Measurements from ENCODE around the gene SELENOW.
A peak's percentile ranks its signal among the peaks of the same experiment; 100 is the strongest.
"Not testable (repeated sequence)": the region's sequence is repeated elsewhere in the genome, so short reads cannot be mapped to it uniquely, and the experiment has no call there.

Gene SELENOW

DNA sequence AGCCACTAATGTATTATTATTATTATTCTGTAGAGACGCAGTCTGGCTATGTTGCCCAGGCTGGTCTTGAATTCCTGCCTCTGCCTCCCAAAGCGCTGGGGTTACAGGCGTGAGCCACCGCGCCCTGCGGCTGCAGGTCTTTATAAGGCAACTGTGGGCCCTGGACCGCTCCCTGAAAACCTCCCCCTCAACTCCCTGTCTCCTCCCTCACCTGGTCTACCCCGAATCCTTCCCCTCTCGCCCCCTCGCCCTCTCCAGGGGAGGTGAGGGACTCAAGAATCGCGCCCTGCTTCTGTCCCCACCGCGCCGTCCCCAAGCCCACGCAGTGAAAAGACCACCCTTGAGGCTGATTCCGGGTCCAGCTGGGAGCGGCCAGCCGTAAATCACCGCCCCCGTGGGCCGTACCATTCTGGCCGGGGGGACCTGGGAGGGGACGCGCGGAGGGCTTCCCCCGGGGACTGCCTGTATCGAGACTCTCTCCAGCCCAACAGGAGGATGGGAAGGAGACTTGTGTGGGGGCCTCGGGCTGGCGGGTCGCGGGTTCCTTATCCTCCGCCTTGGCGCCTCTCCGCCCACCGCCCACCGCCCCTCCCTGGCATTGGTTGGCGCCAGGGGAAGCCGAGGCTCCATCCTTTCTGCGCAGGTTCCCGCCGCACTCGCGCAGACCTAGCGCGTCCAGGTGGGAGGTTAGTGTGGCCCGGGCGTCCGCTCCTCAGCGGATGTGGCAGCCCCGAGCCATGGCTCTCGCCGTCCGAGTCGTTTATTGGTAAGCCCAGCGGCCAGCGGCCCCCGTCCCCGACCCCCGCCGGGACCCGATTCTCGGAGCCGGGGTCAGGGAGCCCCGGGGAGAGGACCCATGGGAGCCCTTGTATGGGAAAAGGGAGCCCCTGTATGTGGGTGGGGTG, at the start of gene SELENOW:
Gene SELENOW (plus strand): TSS at position 655 of the 905 bp plus-strand sequence. CDS start 83 bp downstream, at position 738.
- DNase-seq (ENCODE audit: low read depth) = peak; percentile 64

DNA sequence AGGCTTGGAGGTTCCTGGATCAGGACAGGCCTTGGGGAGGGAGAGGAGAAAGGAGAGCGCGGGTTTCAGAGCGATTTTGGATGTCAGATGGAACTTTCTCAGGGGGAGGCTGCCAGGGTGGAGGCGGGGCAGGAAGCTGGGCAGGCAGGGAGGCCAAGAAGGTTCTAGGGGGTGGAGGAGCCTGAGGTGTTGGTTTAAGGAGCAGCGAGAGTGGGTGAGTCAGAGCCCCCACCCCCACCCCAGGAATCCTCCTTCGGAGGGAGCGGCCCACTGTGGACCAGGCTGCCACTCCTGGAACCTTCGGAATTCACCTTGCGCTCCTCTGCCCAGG, 49.1 kb upstream of the SELENOW start:
- DNase-seq (ENCODE audit: low read depth) = peak; percentile 97

DNA sequence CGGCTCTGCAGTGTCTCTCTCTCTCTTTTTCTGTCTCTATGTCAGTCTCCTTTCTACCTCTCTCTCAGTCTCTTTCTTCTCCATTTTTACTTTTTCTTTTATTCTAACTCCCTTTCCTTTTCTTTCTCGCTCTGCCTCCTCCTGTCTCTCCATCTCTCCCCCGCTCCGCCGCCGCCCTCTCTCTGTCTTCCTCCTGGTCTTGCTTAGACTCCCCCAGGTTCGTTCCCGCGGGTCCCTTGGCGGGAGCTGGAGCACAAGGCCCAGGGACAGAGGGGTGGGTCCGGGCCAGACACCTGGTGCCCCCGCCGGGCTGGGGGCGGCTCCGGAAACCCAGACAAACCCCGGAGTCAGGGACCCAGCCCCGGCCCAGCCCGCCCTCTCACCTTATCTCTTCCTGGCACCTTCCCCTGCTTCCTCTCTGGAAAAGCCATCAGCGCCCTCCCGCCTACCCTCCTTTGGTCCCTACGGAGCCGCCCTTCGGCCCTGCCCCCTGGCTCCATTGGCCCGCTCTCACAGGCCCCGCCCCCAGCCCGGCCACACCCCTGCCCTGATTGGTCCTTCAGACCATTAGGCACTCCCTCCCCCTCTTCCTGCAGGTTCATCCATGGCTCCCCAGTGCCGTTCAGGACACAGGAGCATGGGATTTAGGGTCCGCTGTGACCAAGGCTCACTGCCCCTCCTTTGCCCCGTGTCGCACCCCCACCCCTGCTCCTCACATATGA, 48.5 kb upstream of the SELENOW start:
- DNase-seq (ENCODE audit: low read depth) = no peak

DNA sequence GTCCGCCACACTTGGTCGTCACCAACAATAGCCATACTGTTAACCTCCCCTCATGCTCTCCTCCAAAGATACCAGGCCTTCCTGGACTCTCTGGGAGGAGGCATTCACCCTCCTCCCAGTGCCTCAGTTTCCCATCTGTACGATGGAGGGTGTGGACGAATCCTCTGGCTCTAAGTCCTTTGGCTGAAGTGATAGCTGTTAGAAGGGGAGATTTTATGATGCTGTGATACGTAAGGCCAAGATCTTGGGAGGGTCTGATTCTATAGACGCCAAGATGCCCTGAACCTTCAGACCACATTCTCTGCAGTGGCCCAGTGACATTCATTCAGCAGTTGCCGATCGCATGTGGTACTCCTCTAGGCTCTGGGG, 48.0 kb upstream of the SELENOW start:
- no peak for DNase-seq (ENCODE audit: low read depth)

DNA sequence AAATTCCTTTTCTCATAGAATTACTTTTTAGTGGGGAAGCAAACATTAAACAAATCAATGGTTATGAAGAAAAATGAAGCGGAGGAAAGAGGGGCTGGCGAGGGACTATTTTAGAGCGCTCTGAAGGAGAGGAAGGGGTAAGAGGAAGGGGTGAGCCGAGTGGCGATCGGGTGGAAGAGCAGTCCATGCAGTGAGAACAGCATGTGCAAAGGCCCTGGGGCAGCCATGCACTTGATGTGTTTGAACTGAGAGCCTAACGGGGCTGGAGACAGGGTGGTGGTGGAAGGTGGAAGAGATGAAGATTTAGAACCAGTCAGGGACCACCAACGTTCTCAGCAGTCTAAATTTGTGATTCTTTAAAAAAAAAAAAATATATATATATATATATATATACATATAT, 47.6 kb upstream of the SELENOW start:
- no peak for DNase-seq (ENCODE audit: low read depth)

DNA sequence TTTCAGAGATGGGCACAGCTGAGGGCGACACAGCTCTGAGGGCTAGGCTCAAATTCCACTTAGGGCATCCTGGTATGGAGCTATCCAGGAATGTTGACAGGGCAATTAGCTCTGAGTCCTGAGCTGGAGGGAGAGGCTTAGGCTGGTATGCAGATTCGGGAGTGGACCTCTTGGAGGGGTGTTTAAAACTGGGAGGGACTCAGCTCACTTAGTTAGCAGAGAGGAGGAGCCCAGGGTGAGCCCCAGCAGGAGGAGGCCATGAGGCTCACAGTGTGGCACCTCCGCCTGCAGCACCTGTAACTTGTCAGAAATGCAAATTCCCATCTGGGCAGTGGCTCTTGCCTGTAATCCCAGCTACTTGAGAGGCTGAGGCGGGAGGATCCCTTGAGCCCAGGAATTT, 43.4 kb upstream of the SELENOW start:
- no peak for DNase-seq (ENCODE audit: low read depth)

DNA sequence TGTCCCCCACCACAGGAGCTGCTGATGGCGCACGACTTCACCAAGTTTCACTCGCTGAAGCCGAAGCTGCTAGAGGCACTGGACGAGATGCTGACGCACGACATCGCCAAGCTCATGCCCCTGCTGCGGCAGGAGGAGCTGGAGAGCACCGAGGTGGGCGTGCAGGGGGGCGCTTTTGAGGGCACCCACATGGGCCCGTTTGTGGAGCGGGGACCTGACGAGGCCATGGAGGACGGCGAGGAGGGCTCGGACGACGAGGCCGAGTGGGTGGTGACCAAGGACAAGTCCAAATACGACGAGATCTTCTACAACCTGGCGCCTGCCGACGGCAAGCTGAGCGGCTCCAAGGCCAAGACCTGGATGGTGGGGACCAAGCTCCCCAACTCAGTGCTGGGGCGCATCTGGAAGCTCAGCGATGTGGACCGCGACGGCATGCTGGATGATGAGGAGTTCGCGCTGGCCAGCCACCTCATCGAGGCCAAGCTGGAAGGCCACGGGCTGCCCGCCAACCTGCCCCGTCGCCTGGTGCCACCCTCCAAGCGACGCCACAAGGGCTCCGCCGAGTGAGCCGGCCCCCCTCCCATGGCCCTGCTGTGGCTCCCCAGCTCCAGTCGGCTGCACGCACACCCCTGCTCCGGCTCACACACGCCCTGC, 37.5 kb upstream of the SELENOW start:
- no peak for DNase-seq (ENCODE audit: low read depth)

DNA sequence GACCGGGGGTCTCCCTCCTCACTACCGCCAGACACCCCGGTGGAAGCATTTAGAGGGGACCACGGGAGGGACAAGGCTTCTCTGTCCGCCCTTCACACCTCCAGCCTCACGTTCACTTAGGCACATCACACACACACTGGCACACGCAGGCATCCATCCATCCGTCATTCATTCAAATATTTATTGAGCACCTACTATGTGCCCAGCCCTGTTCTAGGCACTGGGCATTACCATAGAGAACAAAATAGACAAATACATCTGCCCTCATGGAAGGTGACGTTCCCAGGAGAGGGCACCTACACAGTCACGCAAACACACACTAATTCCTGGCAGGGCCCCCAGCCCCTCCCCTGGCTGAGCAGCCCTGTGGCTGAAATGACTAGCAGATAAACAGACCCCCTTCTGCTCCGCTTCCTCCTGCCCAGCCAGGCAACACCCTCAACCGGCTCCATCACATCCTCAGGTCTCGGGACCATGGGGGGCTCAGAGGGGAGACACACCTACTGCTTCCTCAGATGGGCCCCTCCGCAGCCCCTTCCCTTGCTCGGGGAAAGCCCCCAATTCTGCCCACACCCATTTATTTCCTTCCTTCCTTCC, 36.9 kb upstream of the SELENOW start:
- DNase-seq (ENCODE audit: low read depth) = no peak

DNA sequence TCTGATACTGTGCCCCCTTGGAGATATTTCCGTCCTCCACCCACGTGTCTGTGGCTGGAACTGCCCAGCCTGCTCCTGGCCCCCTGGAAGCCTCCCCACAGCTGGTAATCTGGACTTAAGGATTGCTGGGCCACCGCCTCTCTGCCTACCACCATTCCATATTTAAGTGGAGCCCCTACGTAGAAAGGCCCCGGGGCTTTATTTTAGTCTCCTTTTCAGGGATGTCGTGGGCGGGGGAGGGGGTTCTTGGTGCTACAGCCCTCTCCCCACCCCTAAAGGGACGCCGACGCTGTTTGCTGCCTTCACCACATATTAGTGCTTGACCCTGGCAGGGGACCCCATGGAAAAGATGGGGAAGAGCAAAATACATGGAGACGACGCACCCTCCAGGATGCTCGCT, 35.9 kb upstream of the SELENOW start:
- peak; percentile 50 for DNase-seq (ENCODE audit: low read depth)

DNA sequence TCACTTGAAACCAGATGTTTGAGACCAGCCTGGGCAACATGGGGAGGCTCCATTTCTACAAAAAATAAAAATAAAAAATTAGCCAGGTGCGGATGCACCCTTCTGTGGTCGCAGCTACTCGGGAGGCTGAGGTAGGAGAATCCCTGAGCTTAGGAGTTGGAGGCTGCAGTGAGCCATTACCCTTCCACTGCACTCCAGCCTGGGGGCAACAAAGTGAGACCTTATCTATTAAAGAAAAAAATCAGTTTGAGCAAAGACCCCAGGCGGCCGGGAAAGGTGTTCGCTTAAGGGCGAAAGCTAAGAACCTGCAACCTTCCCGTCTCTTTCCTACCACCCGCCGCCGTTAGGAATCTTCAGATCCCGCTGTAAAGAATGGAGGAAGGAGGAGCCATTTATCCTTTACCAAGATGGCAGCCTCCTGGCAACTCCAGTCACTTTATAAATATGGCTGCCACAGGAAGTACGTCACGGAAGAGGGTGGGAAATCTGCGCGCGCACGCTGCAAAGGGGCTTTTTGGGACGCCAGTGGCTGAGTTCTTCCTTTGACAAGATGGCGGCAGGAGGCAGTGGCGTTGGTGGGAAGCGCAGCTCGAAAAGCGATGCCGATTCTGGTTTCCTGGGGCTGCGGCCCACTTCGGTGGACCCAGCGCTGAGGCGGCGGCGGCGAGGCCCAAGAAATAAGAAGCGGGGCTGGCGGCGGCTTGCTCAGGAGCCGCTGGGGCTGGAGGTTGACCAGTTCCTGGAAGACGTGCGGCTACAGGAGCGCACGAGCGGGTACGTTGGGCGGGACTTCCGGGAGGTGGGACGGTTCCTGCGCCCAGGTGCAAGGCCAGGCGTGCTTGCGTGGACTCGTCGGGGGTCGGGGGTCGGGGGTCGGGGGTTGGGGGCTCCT, 33.2 kb upstream of the SELENOW start, which contains the start of gene NOP53:
Gene NOP53 (plus strand): TSS at position 537 of the 892 bp plus-strand sequence. CDS start 14 bp downstream, at position 551.
- peak; percentile 97 for DNase-seq (ENCODE audit: low read depth)

DNA sequence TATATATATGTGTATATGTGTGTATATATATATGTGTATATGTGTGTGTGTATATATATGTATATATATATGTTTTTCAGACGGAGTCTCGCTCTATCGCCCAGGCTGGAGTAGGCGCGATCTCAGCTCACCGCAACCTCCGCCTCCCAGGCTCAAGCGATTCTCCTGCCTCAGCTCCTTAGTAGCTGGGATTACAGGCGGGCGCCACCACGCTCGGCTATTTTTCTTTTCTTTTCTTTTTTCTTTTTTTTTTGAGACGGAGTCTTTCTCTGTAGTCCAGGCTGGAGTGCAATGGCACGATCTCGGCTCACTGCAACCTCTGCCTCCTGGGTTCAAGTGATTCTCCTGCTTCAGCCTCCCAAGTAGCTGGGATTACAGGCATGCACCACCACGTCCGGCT, 32.4 kb upstream of the SELENOW start:
- not testable (repeated sequence) for DNase-seq (ENCODE audit: low read depth)

DNA sequence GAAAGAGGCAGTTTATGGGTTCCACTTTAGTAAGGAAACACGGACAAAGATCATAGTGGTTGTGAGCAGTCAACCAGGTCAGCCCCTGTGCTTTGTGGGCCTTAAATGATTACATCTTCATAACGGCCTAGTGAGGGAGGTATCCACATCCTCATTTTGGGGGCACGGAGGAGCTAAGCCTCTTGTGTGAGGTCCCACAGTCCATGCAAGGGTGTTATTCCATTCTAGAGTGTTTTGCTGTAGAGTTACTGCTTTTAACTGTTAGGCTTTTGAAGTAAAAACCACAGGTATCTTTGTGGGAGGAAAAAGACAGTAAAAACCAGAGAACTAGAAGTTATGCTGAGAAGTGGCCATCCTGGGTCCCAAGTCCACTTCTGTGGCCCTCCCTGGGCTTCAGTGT, 29.2 kb upstream of the SELENOW start:
- DNase-seq (ENCODE audit: low read depth) = no peak

DNA sequence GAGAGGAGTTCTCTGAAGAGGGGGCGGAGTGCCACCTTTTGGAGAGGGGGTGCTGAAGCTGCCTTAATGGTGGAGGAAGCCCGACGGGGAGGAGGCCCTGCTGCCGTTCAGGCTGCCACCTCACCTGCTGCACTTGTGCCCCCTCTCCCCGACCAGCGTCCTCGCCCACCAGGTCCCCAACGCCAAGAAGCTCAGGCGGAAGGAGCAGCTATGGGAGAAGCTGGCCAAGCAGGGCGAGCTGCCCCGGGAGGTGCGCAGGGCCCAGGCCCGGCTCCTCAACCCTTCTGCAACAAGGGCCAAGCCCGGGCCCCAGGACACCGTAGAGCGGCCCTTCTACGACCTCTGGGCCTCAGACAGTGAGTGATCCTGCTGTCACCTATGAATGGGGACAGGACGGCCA, 27.8 kb upstream of the SELENOW start:
- no peak for DNase-seq (ENCODE audit: low read depth)

DNA sequence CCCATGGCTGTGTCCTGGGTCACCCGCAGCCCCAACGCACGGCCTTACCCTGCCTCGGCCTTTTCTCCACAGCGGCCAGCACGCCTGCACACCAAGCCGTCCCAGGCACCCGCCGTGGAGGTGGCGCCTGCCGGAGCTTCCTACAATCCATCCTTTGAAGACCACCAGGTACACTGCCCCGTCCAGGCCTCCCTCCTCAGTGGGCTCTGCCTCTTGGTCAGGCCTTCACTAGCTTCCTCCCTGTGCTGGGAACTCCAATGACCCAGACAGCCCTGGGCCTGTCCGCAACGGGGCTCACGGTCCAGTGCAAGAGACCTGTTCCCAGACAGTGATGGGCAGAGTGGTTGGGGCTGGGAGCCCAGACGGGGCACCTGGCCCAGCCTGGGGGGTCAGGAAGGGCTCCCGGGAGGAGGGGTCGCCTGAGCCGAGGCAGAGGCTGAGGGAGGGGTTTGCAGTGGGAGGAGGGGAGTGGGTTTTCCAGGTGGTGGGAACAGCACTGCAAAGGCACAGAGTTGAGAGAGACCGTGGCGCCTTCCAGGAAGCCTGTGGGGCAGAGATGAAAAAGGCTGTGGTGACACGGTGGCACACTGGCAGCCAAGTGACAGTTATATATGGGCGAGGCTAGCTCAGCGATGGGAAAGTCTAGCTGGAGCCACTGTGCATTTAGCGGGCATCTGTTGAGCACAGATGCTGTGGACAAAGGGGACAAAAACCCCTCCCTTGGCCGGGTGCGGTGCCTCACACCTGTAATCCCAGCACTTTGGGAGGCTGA, 25.9 kb upstream of the SELENOW start:
- no peak for DNase-seq (ENCODE audit: low read depth)

DNA sequence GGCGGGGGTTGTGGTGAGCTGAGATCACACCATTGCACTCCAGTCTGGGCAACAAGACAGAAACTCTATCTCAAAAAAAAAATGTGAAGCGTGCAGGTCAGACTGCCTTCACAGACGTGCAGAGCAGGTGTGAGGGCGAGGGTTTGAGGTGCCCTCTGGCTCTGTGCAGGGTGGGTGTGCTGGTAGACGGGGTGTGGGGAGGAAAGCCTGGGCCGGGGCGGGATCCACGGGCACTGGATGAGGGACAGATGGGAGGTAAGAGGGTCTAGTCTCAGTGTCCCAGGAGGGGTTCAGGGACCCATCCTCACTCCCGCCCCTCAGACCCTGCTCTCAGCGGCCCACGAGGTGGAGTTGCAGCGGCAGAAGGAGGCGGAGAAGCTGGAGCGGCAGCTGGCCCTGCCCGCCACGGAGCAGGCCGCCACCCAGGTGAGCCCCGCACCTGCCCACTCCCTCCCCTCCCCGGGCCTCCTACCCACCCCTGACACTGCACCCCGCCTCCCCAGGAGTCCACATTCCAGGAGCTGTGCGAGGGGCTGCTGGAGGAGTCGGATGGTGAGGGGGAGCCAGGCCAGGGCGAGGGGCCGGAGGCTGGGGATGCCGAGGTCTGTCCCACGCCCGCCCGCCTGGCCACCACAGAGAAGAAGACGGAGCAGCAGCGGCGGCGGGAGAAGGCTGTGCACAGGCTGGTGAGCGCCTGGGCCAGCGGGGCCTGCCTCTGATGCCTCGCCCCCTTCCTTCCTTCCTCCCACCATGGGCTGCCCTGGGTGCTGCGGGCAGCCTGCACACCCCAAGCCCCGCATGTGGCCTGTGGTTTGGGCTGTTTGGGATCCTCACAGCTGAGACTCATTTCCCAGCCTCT, 24.1 kb upstream of the SELENOW start:
- DNase-seq (ENCODE audit: low read depth) = no peak

DNA sequence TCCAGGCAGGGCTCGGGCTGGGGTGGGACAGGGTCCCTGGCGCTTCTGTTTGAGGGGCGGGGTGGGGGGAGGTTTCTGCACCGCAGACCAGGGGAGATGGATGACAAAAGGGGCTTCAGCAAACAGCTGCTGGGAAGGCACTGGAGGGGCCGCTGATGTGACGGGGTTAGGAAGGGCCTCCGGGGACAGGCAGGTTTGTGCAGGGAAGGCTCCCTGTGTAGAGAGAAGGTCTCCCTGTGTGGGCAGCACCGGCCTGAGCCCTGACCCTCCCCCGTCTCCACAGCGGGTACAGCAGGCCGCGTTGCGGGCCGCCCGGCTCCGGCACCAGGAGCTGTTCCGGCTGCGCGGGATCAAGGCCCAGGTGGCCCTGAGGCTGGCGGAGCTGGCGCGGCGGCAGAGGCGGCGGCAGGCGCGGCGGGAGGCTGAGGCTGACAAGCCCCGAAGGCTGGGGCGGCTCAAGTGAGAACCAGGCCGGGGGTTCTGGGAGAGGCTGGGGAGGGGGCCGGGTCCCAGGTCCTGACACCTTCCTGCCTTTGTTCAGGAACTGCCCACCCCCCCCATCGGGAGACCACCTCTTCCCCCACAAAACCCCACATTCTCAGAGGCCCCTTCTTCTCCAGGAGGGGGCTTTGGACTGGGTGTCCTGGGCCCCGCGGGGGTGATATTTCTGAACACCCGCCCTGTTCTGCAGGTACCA, 23.3 kb upstream of the SELENOW start:
- no peak for DNase-seq (ENCODE audit: low read depth)

DNA sequence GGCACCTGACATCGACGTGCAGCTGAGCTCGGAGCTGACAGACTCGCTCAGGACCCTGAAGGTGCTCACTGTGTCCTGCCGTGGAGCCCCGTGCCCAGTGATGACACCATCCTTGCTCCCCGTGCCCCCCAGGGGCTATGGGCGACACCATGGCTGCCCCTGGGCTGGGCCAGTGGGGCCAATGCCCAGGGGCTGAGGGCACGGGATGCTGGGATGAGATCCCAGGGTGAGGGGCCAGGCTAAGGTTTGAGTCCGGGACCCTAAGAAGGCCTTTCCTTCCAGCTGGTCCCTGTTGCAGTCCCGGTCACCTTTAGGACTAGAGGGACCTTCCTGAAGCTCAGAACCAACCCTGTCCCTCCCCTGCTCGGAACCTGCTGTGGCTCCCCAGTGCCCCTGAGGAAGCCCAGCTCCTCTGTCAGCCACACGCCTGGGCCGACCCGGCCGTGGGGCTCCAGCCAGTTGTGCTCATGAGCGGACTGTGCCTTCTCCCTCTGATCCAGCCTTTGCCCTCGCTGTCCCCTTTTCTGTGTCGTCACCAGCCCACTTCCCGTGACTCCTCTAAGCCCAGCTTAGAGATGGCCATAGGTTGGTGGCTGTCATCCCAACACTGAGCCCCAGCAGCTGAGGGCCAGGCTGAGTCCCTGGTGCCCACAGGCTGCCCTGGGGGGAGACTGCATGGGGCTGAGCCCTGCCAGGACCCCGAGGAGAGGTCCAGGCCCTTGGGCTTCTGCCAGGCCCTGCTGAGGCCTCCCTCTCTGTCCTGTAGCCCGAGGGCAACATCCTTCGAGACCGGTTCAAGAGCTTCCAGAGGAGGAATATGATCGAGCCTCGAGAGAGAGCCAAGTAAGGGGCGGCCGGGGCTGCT, 22.5 kb upstream of the SELENOW start:
- no peak for DNase-seq (ENCODE audit: low read depth)

DNA sequence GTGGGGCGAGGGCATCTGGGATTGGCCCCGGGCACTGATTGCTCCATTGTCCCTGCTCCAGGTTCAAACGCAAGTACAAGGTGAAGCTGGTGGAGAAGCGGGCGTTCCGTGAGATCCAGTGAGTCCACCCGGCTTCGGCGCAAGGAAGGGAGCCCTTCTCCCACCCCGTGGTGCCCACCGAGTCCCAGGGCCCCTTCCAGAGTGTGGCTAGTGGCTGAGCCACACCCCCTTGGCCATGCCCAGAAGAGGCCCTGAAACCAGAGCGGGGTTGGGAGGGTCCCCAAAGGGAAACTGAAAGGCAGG, 21.9 kb upstream of the SELENOW start:
- no peak for DNase-seq (ENCODE audit: low read depth)
